22Rv1 (cell line): ENCODE results near the gene PTMA.

ENCODE experiments used
- H3K27ac ChIP-seq: fragments of 450-650 bp; 2 replicates; pipeline ENCODE4 v1.5.1; 2017
- CTCF ChIP-seq: fragments of 450-650 bp; IDR thresholded peaks from 2 replicates; pipeline ENCODE4 v1.5.1; 2017; ENCODE audit warnings: mild to moderate bottlenecking
- ZFX ChIP-seq: fragments of 450-650 bp; IDR thresholded peaks from 2 replicates; pipeline ENCODE4 v1.6.1; 2017; ENCODE audit warnings: antibody characterized with exemption, borderline replicate concordance

The PTMA gene

GRCh38 chr2:231706731-231707624 lies 1.3 kb upstream of the PTMA start:
- peak overlapping the region; percentile 99 for H3K27ac ChIP-seq
- TF ChIP-seq ZFX (no peak), CTCF (peak; percentile 96)

- peak overlapping the region; percentile 99 for H3K27ac ChIP-seq
- TF ChIP-seq ZFX = no peak
- TF ChIP-seq CTCF = no peak
These were observed 749 bp upstream of the PTMA start for GRCh38 chr2:231707625-231707926.

GRCh38 chr2:231708773-231709635 lies 679 bp downstream of the PTMA start:
- TF ChIP-seq ZFX = no peak
- TF ChIP-seq CTCF = no peak
- peak overlapping the region; percentile 99 for H3K27ac ChIP-seq

- H3K27ac ChIP-seq = peak overlapping the region; percentile 99
- TF ChIP-seq ZFX (no peak), CTCF (no peak)
These were observed 1.3 kb downstream of the PTMA start for GRCh38 chr2:231709636-231709980.

- peak overlapping the region; percentile 99 for H3K27ac ChIP-seq
These were observed 1.9 kb downstream of the PTMA start for GRCh38 chr2:231709981-231710798.

More at GRCh38 chr2:231709981-231710798, 1.9 kb downstream of the PTMA start:
- TF ChIP-seq ZFX (no peak), CTCF (peak; percentile 96)
